ENCODE measurements around the gene ITSN1.

The ITSN1 gene

DNA sequence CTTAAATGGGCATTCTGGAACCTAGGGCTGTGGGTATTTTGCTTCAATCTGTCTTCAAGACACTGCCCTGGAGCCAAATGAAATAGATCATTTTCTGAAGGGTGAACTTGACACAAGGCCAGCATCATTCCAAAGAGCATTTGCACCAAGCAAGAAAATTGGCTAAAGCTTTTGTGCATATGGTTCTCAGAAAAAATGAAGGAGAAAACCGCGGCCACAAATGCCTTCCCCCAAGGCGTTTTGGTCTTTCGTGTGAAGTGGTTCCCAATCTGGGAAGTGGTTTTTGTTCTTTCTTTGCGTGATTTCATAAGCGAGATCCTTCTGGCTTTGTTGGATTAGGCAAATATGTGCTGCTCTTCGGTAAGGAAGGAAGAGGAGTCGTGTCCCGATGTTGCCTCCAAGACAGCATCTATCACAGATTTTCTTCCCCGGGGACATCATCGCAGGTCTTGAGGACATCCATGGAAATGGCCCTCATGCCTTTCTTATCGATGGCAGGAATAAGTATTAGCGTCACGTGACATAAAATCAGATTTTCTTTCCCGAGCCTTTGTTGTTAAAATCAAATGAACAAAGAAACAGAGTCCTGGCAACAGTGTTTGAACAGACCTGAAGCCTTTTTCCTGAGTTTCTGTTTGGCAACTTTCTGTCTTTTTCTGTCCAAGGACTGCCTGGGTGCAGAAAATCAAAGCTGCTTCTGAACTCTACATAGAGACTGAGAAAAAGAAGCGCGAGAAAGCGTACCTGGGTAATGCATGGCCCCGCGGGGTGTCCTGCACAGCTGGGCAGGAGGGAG lies 242.3 kb downstream of the ITSN1 start:
- Histone ChIP-seq H3K36me3 (no peaks in the 10 kb centered on the region), H3K4me3 (ENCODE audit: low read depth in 1 of 2, low read length in 1 of 2) (no peak overlapping the region)

DNA sequence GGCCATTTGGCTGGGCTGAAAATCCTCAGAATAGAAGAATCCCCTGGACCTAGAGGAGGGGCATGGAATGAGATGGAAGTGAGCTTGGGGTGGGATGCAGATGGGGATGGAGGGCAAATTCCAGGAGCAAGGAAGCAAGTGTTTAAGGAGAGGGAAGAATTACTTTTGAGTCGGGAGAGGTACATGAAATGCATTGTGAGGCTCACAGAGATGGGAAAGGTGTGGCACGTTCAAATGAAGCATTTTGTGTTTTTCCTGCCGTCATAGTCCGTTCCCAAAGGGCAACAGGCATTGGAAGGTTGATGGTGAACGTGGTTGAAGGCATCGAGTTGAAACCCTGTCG lies 242.8 kb downstream of the ITSN1 start:
- TF ChIP-seq, protein P1, sequence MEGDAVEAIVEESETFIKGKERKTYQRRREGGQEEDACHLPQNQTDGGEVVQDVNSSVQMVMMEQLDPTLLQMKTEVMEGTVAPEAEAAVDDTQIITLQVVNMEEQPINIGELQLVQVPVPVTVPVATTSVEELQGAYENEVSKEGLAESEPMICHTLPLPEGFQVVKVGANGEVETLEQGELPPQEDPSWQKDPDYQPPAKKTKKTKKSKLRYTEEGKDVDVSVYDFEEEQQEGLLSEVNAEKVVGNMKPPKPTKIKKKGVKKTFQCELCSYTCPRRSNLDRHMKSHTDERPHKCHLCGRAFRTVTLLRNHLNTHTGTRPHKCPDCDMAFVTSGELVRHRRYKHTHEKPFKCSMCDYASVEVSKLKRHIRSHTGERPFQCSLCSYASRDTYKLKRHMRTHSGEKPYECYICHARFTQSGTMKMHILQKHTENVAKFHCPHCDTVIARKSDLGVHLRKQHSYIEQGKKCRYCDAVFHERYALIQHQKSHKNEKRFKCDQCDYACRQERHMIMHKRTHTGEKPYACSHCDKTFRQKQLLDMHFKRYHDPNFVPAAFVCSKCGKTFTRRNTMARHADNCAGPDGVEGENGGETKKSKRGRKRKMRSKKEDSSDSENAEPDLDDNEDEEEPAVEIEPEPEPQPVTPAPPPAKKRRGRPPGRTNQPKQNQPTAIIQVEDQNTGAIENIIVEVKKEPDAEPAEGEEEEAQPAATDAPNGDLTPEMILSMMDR (IDR thresholded peaks at IDR 0.05) = no peak
- H3K27ac ChIP-seq = no peak overlapping the region
- no peaks in the 10 kb centered on the region for H3K4me1 ChIP-seq (ENCODE audit: control insufficient read depth in 1 of 2, insufficient read depth in 1 of 2, low read depth in 1 of 2, low read length in 1 of 2)
- peaks cover 9% of the 10 kb centered on the region for H3K27me3 ChIP-seq
- no peaks in the 10 kb centered on the region for H3K9me3 ChIP-seq
- H3K4me3 ChIP-seq (ENCODE audit: low read depth in 1 of 2, low read length in 1 of 2) = no peak overlapping the region
- no peaks in the 10 kb centered on the region for H3K36me3 ChIP-seq

More for the DNA sequence above, 242.3 kb downstream of the ITSN1 start:
- Histone ChIP-seq H3K9me3 (no peaks in the 10 kb centered on the region), H3K27ac (no peak overlapping the region), H3K4me1 (ENCODE audit: control insufficient read depth in 1 of 2, insufficient read depth in 1 of 2, low read depth in 1 of 2, low read length in 1 of 2) (no peaks in the 10 kb centered on the region), H3K27me3 (peaks cover 9% of the 10 kb centered on the region)
- TF ChIP-seq, protein P1 (IDR thresholded peaks at IDR 0.05) = no peak

DNA sequence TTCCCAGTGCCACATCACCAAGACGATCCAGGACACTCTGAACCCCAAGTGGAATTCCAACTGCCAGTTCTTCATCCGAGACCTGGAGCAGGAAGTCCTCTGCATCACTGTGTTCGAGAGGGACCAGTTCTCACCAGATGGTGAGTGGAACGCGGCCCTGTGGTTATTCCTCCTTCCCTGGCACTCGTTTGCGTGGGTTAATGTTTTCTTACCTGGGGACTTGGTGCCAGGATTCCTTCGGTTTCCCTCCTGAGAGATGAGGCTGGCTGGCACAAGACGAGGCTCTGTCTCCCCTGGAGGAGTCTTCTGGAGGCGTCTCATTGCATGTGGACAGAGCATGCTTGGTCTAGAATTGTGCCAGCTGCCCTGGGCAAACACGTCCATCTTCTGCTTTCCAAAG lies 244.0 kb downstream of the ITSN1 start:
- Histone ChIP-seq H3K9me3 (no peaks in the 10 kb centered on the region), H3K27me3 (peaks cover 9% of the 10 kb centered on the region), H3K4me1 (ENCODE audit: control insufficient read depth in 1 of 2, insufficient read depth in 1 of 2, low read depth in 1 of 2, low read length in 1 of 2) (no peaks in the 10 kb centered on the region), H3K27ac (no peak overlapping the region), H3K4me3 (ENCODE audit: low read depth in 1 of 2, low read length in 1 of 2) (no peak overlapping the region), H3K36me3 (no peaks in the 10 kb centered on the region)
- TF ChIP-seq, protein P1 (IDR thresholded peaks at IDR 0.05) = no peak

DNA sequence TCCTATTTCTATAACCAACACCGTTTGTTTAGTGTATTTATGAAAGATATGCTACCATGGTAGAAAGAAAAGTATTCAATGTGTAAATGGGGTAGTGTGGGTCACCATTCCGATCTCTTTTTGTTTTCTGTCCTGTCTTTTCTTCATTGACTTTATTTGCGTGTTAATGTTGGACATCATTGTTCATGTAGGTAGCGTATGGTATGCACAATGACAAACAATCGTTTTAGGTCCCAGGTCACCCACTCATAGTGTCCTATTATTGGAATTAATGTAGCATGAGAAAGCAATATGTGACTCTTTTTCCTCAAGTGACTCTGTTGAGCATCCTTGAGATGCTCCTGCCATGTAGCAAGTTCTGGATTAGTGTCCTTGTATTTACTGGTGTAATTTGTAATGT lies 247.9 kb downstream of the ITSN1 start:
- H3K36me3 ChIP-seq = no peaks in the 10 kb centered on the region
- no peak overlapping the region for H3K27ac ChIP-seq
- TF ChIP-seq, protein P1 (IDR thresholded peaks at IDR 0.05) = no peak
- H3K4me3 ChIP-seq (ENCODE audit: low read depth in 1 of 2, low read length in 1 of 2) = no peak overlapping the region
- peaks cover 6 to 7% of the 10 kb centered on the region in 2 experiments for H3K4me1 ChIP-seq (ENCODE audit: control insufficient read depth in 1 of 2, insufficient read depth in 1 of 2, low read depth in 1 of 2, low read length in 1 of 2)
- H3K27me3 ChIP-seq = peaks cover 7% of the 10 kb centered on the region
- H3K9me3 ChIP-seq = no peaks in the 10 kb centered on the region

DNA sequence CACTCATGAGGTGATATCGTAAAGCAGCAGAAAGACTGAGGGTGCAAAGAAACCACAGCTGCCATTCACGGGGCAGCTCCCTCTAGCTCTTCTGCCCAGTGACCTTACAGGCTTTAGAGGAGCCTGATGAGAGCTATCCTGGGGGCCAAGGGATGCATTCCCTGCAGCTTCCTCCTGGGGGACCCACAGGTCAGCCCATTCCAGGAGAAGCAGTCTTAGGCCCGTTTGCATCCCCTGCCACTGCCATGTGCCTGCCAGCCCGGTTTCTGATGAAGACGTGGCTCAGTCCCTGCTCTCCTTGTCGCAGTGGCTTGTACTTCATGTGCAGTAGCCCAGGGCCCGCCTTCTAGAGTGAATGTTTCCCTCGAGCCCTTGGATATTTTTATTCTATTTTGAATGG lies 250.6 kb downstream of the ITSN1 start:
- Histone ChIP-seq H3K4me1 (ENCODE audit: control insufficient read depth in 1 of 2, insufficient read depth in 1 of 2, low read depth in 1 of 2, low read length in 1 of 2) (peaks cover 25 to 29% of the 10 kb centered on the region in 2 experiments), H3K27me3 (peaks cover 13% of the 10 kb centered on the region), H3K9me3 (no peaks in the 10 kb centered on the region), H3K36me3 (no peaks in the 10 kb centered on the region), H3K27ac (no peak overlapping the region), H3K4me3 (ENCODE audit: low read depth in 1 of 2, low read length in 1 of 2) (no peak overlapping the region)
- TF ChIP-seq, protein P1 (IDR thresholded peaks at IDR 0.05) = no peak
